ENCODE measurements around the gene FOXE3. TPM values are rescaled to one million over a fixed set of nuclear protein-coding genes. Genes with fewer than 3 reads are reported as not detected.
A peak's percentile ranks its signal among the peaks of the same experiment; 100 is the strongest.

Gene FOXE3
- total RNA-seq, 1 experiment from 2014 or later: 0.20 TPM

GRCh38 chr1:47435506-47436303 is 19.6 kb downstream of the FOXE3 start:
- Histone ChIP-seq H3K79me2 (ENCODE audit: insufficient read depth, low read length) (peaks cover 37% of the 10 kb centered on the region), H2AFZ (ENCODE audit: low read depth, low read length, poor library complexity, severe bottlenecking) (no peak overlapping the region), H3K9me3 (ENCODE audit: control insufficient read depth in 1 of 2, insufficient read depth in 1 of 2, low read depth in 1 of 2, low read length in 2 of 2) (no peaks in the 10 kb centered on the region), H3K4me3 (replicated peaks in 1 of 2; ENCODE audit: low read depth in 1 of 2, low read length in 2 of 2) (peak overlapping the region; percentile 86 to 95), H3K4me1 (ENCODE audit: control insufficient read depth in 1 of 2, insufficient read depth in 2 of 2, low read length in 2 of 2) (peaks cover 8 to 28% of the 10 kb centered on the region in 2 experiments), H4K20me1 (ENCODE audit: insufficient read depth) (0 out of 2 replicates have a peak, but pooled peaks cover 2% of the 10 kb centered on the region), H3K9me2 (ENCODE audit: insufficient read depth) (no peaks in the 10 kb centered on the region), H3K9ac (ENCODE audit: low read length) (peak overlapping the region; percentile 89), H3K27ac (ENCODE audit: low read depth, low read length) (peak overlapping the region; percentile 96), H3K36me3 (ENCODE audit: control insufficient read depth in 1 of 2, insufficient read depth in 2 of 2, low read length in 2 of 2) (no peaks in the 10 kb centered on the region), H3K27me3 (ENCODE audit: insufficient read depth, low read length) (no peaks in the 10 kb centered on the region), H3K4me2 (ENCODE audit: low read length) (peak overlapping the region; percentile 88)
- TF ChIP-seq FOSL1 (IDR thresholded peaks at IDR 0.05; ENCODE audit: low read depth) (no peak), EZH2phosphoT487 (IDR thresholded peaks at IDR 0.05; ENCODE audit: borderline replicate concordance) (no peak), POLR2AphosphoS5 (IDR thresholded peaks at IDR 0.05; ENCODE audit: low read depth, low read length) (no peak), EZH2 (IDR thresholded peaks at IDR 0.05) (no peak), CTCF (IDR thresholded peaks at IDR 0.05 in 2 of 3, conservative IDR thresholded peaks at IDR 0.05 in 1 of 3; ENCODE audit: borderline replicate concordance in 1 of 3, insufficient read depth in 1 of 3, low read depth in 2 of 3, low read length in 2 of 3) (no peak), REST (IDR thresholded peaks at IDR 0.05; ENCODE audit: low read depth) (no peak), SP1 (IDR thresholded peaks at IDR 0.05; ENCODE audit: low read depth) (no peak), ZBTB33 (IDR thresholded peaks at IDR 0.05; ENCODE audit: extremely low read depth, insufficient replicate concordance, low read length) (no peak), ZFX (IDR thresholded peaks at IDR 0.05) (no peak), SRF (IDR thresholded peaks at IDR 0.05; ENCODE audit: low read depth) (no peak), MAX (IDR thresholded peaks at IDR 0.05) (no peak), YY1 (IDR thresholded peaks at IDR 0.05; ENCODE audit: extremely low read depth, insufficient replicate concordance, low read depth, low read length) (no peak)
- DNase-seq (ENCODE audit: low read depth, low spot score): no peak
- CTCF ChIA-PET: interaction anchor here (0.7 to 4.2 kb wide), 16 partner anchors 8 to 320 kb away, joined by 3 to 87 read pairs (median 5); no protein-coding TSS in a partner anchor
- POLR2A ChIA-PET: no interaction called here
- intact Hi-C loops (cut with micrococcal nuclease): loop anchor here (5.0 kb wide), 1 partner anchor 187 kb away; no protein-coding TSS in a partner anchor
- BruUV-seq (replicated peaks): TSS peak; percentile 46
- RAD21 ChIA-PET (ENCODE audit: low non-redundant PET in 1 of 2, low total read pairs in 2 of 2, uncharacterized antibody in 2 of 2, unreplicated experiment in 2 of 2): interaction anchor here in 1 of 2 experiments (0.6 to 0.8 kb wide), 2 partner anchors 275 to 1892 kb away, joined by 3 to 5 read pairs; no protein-coding TSS in a partner anchor
- ATAC-seq: no peak

All from HCT116 (cell line).